Mucosa of stomach (tissue), 1 donor: Measurements from ENCODE around the gene STXBP5L.
"Not testable (repeated sequence)": the region's sequence is repeated elsewhere in the genome, so short reads cannot be mapped to it uniquely, and the experiment has no call there.

Experiments
- H3K27me3 ChIP-seq: one replicate; pipeline ENCODE4 v1.7.0; 2013; ENCODE audit warnings: mild to moderate bottlenecking, low read length; ENCODE audit not compliant: control insufficient read depth, insufficient read depth
- H3K36me3 ChIP-seq: one replicate; pipeline ENCODE4 v1.7.0; 2013; ENCODE audit warnings: low read length; ENCODE audit not compliant: control insufficient read depth, insufficient read depth
- H3K4me1 ChIP-seq: one replicate; pipeline ENCODE4 v1.7.0; 2013; ENCODE audit warnings: mild to moderate bottlenecking, low read length; ENCODE audit not compliant: control insufficient read depth, insufficient read depth
- H3K4me3 ChIP-seq: one replicate; pipeline ENCODE4 v1.7.0; 2013; ENCODE audit warnings: low read length
- H3K9ac ChIP-seq: one replicate; pipeline ENCODE4 v1.7.0; 2013; ENCODE audit warnings: mild to moderate bottlenecking, low read length, moderate library complexity
- H3K9me3 ChIP-seq: one replicate; pipeline ENCODE4 v1.7.0; 2013; ENCODE audit warnings: mild to moderate bottlenecking, low read length, moderate library complexity; ENCODE audit not compliant: control insufficient read depth
- donor health status: Pancreatic carcinoma.

STXBP5L gene

DNA sequence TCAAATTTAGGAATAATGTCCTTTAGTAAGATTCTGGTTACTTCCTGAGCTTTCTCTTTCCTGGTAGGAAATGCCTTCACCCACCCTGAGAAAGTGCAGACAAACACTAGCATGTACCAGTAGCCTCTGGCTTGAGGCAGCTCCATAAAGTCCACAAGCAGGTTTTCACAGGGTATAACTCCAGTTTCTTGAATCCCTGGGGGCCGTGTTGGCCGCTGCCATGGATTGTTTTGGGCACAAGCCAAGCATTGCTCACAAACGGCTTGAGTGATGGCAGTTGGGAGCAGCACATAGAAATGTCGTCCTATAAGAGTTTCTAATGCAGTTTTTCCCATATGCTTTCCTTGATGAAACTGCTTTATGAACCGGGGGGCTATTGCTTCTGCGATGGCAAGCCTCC, 164.1 kb downstream of the STXBP5L start:
- Histone ChIP-seq H3K4me3 (no peak overlapping the region), H3K9ac (no peak overlapping the region)

DNA sequence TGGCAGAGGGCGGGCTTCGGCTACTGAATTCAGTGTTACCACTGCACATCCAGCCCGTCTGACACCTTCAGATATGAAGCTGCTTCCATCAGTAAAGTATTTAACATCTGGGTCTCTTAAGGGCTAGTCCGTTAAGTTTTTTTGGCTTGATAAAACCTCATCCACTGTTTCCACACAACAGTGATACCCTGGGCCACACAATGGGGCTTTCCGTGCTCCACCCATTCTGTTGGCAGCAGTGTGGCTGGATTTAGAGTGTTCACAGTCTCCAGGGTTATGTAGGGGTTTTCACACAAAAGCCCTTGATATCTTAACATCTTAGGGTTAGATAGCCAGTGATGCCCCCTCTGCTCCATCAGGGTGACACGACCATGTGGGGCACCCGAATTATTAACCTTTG, 165.0 kb downstream of the STXBP5L start:
- H3K4me3 ChIP-seq: no peak overlapping the region
- no peaks in the 10 kb centered on the region for H3K9me3 ChIP-seq
- H3K36me3 ChIP-seq: no peaks in the 10 kb centered on the region

More for the DNA sequence above, 164.1 kb downstream of the STXBP5L start:
- no peaks in the 10 kb centered on the region for H3K36me3 ChIP-seq
- H3K27me3 ChIP-seq: no peaks in the 10 kb centered on the region
- H3K9me3 ChIP-seq: no peaks in the 10 kb centered on the region
- H3K4me1 ChIP-seq: no peaks in the 10 kb centered on the region

DNA sequence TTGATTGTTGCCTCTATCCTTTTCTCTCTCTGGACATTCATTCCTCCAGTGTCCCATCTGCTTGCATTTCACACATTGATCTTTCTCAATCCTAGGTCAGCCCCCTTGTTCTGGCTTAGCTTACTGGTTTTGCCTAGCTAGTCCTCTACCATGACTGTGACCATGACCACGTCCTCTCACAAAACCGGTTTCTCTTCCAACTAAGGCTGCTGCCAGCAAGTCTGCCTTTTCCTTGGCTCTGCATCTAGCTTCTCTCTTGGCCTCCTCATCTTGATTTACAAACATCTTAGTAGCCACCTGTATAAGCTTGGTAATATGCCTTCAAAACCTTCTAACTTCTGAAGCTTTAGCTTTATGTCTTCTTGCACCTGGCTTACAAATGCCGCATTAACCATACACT, 167.2 kb downstream of the STXBP5L start:
- H3K9ac ChIP-seq: no peak overlapping the region
- H3K4me1 ChIP-seq: no peaks in the 10 kb centered on the region
- no peaks in the 10 kb centered on the region for H3K36me3 ChIP-seq
- H3K27me3 ChIP-seq: no peaks in the 10 kb centered on the region
- no peaks in the 10 kb centered on the region for H3K9me3 ChIP-seq
- H3K4me3 ChIP-seq: no peak overlapping the region

More for the DNA sequence above, 165.0 kb downstream of the STXBP5L start:
- no peak overlapping the region for H3K9ac ChIP-seq
- H3K27me3 ChIP-seq: no peaks in the 10 kb centered on the region
- H3K4me1 ChIP-seq: no peaks in the 10 kb centered on the region

DNA sequence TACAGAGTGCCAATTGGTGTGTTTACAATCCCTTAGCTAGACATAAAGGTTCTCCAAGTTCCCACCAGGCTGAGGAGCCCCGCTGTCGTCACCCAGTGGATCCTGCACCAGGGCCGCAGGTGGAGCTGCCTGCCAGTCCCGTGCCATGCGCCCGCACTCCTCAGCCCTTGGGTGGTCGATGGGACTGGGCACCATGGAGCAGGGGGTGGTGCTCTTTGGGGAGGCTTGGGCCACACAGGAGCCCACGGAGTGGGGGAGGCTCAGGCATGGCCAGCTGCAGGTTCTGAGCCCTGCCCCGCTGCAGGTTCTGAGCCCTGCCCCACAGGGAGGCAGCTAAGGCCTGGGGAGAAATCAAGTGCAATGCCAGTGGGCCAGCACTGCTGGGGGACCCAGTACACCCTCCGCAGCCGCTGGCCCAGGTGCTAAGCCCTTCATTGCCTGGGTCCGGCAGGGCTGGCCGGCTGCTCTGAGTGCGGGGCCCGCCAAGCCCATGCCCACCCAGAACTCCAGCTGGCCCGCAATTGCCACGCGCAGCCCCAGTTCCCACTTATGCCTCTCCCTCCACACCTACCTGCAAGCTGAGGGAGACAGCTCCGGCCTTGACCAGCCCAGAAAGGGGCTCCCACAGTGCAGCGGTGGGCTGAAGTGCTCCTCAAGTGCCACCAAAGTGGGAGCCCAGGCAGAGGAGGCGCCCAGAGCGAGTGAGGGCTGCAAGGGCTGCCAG, 170.5 kb downstream of the STXBP5L start:
- not testable (repeated sequence) for H3K9ac ChIP-seq, H3K36me3 ChIP-seq, H3K4me1 ChIP-seq, H3K9me3 ChIP-seq, H3K27me3 ChIP-seq, H3K4me3 ChIP-seq

DNA sequence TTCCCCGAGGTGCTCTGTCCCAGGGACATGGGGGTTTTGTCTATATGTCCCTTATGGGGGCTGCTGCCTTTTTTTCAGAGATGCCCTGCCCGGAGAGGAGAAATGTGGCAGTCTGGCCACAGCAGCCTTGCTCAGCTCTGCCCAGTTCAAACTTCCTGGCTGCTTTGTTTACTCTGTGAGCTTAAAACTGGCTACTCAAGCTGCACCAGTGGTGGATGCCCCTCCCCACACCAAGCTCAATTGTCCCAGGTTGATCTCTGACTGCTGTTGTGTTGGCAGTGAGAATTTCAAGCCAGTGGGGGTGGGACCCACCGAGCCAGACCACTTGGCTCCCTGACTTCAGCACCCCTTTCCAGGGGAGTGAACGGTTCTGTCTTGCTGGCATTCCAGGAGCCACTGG, 188.9 kb downstream of the STXBP5L start:
- no peaks in the 10 kb centered on the region for H3K4me1 ChIP-seq
- no peaks in the 10 kb centered on the region for H3K9me3 ChIP-seq
- H3K27me3 ChIP-seq: no peaks in the 10 kb centered on the region
- H3K4me3 ChIP-seq: no peak overlapping the region
- H3K9ac ChIP-seq: no peak overlapping the region
- no peaks in the 10 kb centered on the region for H3K36me3 ChIP-seq

DNA sequence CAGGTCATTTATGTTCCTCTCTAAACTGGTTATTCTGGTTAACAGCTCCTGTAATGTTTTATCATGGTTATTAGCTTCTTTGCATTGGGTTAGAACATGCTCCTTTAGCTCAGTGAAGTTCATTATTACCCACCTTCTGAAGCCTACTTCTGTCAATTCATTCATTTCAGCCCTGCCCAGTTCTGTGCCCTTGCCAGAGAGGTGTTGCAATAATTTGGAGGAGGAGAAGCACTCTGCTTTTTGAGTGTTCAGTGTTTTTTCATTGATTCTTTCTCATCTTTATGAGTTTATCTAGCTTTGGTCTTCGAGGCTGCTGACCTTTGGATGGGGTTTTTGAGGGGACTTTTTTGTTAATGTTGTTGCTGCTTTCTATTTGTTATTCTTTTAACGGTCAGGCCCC, 203.1 kb downstream of the STXBP5L start:
- H3K36me3 ChIP-seq, H3K4me1 ChIP-seq, H3K27me3 ChIP-seq, H3K4me3 ChIP-seq, H3K9ac ChIP-seq, H3K9me3 ChIP-seq: not testable (repeated sequence)

DNA sequence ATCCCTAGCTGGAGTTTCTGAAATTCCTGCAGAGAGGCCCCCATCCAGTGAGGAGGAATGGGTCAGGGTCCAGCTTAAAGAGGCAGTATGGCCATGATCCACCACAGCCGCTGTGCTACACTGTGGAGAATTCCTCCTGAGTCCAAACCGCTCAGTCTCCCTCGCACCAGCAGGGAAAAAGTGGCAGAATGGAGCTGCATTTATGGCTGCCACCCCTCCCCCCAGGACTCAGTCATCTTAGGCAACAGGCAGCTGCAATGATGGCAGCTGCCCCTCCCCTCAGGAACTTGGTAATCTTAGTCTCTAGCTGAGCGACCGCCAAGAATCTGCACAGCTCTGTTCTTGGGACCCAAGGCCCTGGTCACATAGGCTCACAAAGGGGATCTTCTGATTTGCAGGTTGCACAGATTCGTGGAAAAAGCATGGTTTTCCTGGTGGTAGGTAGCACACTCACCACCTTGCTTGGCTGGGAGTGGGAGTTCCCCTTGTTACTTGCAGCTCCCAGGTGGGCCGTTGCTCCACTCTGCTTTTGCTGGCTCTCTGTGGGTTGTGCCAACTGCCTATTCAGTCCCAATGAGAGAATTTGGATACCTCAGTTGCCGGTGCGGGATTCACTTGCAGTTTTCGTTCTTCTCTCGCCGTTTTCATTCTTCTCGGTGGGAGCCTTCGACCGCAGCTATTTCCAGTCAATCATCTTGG, 204.1 kb downstream of the STXBP5L start:
- H3K9me3 ChIP-seq: no peaks in the 10 kb centered on the region
- H3K27me3 ChIP-seq: no peaks in the 10 kb centered on the region
- no peaks in the 10 kb centered on the region for H3K4me1 ChIP-seq
- no peak overlapping the region for H3K4me3 ChIP-seq
- H3K36me3 ChIP-seq: no peaks in the 10 kb centered on the region
- H3K9ac ChIP-seq: no peak overlapping the region

DNA sequence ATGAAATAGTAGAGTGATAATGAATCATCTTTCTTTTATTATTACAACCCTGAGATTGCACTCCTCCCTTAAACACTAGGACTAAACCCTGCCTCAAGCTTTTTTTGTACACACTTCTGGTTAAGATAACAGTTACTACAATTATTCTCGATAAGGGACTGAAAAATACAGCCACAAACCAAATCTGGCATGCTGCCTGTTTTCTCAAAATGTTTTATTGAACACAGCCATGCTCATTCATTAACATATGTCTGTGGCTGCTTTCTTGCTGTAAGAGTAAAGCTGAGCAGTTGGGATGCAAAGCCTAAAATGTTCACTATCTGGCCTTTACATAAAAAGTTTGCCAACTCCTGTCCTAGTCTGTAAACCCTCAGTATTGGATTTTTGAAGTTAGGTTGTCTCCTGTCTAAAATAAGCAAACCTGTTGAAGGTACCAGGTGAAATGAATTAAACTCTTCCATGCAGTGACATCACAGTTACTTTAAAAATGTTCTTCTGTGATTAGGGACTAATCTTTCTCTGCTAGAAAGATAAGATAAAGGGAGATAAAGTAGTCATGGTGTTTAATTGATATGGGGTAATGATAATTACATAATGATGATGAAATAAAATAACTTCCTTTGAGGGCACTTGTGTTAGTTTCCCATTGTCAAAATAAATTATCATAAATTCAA, 218.2 kb downstream of the STXBP5L start:
- no peak overlapping the region for H3K9ac ChIP-seq
- no peaks in the 10 kb centered on the region for H3K27me3 ChIP-seq
- no peaks in the 10 kb centered on the region for H3K36me3 ChIP-seq
- H3K4me1 ChIP-seq: no peaks in the 10 kb centered on the region
- no peaks in the 10 kb centered on the region for H3K9me3 ChIP-seq
- no peak overlapping the region for H3K4me3 ChIP-seq

DNA sequence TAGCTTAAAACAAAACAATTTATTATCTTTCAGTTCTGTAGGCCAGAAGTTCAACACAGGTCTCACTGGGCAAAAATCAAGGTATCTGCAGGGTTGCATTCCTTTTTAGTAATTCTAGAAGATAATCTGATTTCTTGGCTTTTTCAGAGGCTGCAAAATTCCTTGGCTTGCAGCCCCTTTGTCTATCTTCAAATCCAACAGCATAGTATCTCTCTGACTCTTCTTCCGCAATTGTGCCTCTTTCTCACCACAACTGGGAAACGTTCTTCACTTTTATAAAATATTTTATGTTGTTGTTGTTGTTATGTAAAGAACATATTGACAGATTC, 218.7 kb downstream of the STXBP5L start:
- Histone ChIP-seq H3K36me3 (no peaks in the 10 kb centered on the region), H3K4me1 (no peaks in the 10 kb centered on the region), H3K27me3 (no peaks in the 10 kb centered on the region), H3K9ac (no peak overlapping the region), H3K4me3 (no peak overlapping the region), H3K9me3 (no peaks in the 10 kb centered on the region)

DNA sequence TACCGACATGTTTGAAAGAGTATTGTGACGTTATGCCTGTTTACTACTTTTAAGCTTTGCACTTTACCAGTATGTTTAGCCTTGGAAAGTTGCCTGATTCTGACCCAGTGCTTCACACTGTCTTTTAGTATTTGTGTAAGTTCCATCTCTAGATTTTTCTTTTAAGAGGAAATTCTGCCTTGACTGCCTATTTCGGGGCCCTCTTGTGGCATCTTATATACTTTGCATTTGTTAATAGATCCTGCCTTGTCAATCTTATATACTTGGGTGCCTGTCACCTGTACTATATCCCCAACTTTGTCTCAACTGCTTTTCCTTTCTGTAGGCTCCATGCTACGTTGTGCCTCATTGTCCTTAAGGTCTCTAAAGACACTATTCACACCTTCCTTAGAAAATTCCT, 244.6 kb downstream of the STXBP5L start:
- Histone ChIP-seq H3K9me3 (no peaks in the 10 kb centered on the region), H3K36me3 (no peaks in the 10 kb centered on the region), H3K4me3 (no peak overlapping the region), H3K4me1 (no peaks in the 10 kb centered on the region), H3K27me3 (no peaks in the 10 kb centered on the region), H3K9ac (no peak overlapping the region)

DNA sequence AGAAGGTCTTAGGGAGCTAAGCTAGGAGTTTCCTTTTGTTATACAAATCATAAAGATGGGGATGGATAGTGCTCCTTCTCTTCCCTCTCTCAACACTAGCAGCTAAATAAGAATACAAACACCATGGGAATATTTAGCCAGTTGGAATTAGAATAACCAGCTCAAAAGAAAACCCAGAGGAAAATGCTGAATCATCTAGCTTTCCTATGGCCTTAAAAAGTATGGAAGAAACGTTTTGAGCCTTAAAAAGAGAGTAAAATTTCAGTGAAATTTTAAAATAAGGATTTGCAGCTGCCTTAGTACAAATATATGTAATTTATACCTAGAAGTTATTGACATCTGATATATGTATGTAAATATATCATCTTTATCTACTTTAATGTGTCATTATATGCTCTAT, 245.8 kb downstream of the STXBP5L start:
- H3K27me3 ChIP-seq: no peaks in the 10 kb centered on the region
- no peak overlapping the region for H3K4me3 ChIP-seq
- H3K9me3 ChIP-seq: no peaks in the 10 kb centered on the region
- no peaks in the 10 kb centered on the region for H3K4me1 ChIP-seq
- H3K36me3 ChIP-seq: no peaks in the 10 kb centered on the region
- no peak overlapping the region for H3K9ac ChIP-seq

DNA sequence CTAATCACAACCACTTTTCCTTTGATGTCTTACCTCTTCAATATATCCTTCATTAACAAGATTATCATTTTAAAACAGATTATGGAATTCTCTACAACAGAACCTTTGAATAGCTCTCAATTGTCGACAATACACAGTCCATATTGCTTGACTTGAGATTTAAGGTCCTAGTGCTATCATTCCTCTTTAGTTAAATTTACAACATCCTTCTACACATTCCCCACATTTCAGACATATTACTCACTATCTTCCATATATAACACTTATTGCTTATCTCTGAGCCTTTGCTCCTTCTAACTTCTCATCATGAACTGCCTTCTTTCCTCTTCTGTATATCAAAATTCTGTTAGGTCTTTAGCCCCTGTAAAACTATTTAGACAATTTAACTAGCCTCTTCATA, 247.0 kb downstream of the STXBP5L start:
- H3K9me3 ChIP-seq: no peaks in the 10 kb centered on the region
- H3K36me3 ChIP-seq: no peaks in the 10 kb centered on the region
- no peaks in the 10 kb centered on the region for H3K27me3 ChIP-seq
- no peaks in the 10 kb centered on the region for H3K4me1 ChIP-seq
- no peak overlapping the region for H3K9ac ChIP-seq
- no peak overlapping the region for H3K4me3 ChIP-seq
